H9 (cell line): ENCODE data around the gene VRK3. TPM values are rescaled to one million over a fixed set of nuclear protein-coding genes. Genes with fewer than 3 reads are reported as not detected.

Source experiments
- DNase-seq: peaks from one replicate; pipeline ENCODE4 v3.0.0-alpha.2; 2017
- H2AFZ ChIP-seq: one replicate; pipeline ENCODE4 v1.6.1; 2013; ENCODE audit warnings: mild to moderate bottlenecking, low read length, control low read depth, moderate library complexity
- H2AK5ac ChIP-seq: 2 replicates; pipeline ENCODE4 v1.6.1; 2013; ENCODE audit warnings: low read length, control low read depth, mixed read lengths; ENCODE audit not compliant: insufficient read length
- H2BK120ac ChIP-seq: one replicate; pipeline ENCODE4 v1.6.1; 2013; ENCODE audit warnings: low read depth, mild to moderate bottlenecking, low read length, control low read depth, inconsistent platforms; ENCODE audit not compliant: poor library complexity, severe bottlenecking
- H2BK12ac ChIP-seq: 2 replicates; pipeline ENCODE4 v1.6.1; 2013; ENCODE audit warnings: low read length, control low read depth, mixed read lengths, low read depth; ENCODE audit not compliant: insufficient read length
- H2BK15ac ChIP-seq: 2 replicates; pipeline ENCODE4 v1.6.1; 2013; ENCODE audit warnings: low read depth, low read length, control low read depth
- H2BK20ac ChIP-seq: one replicate; pipeline ENCODE4 v1.6.1; 2013; ENCODE audit warnings: low read depth, mild to moderate bottlenecking, low read length, control low read depth, inconsistent platforms; ENCODE audit not compliant: poor library complexity, severe bottlenecking
- H2BK5ac ChIP-seq: 2 replicates; pipeline ENCODE4 v1.6.1; 2013; ENCODE audit warnings: low read length, control low read depth, mixed read lengths; ENCODE audit not compliant: insufficient read length
- H3K14ac ChIP-seq: 2 replicates; pipeline ENCODE4 v1.6.1; 2013; ENCODE audit warnings: low read length, control low read depth; ENCODE audit not compliant: insufficient read depth
- H3K18ac ChIP-seq: 2 replicates; pipeline ENCODE4 v1.6.1; 2013; ENCODE audit warnings: low read depth, mild to moderate bottlenecking, mixed read lengths, low read length, control low read depth; ENCODE audit not compliant: insufficient read length
- H3K23ac ChIP-seq: 2 replicates; pipeline ENCODE4 v1.6.1; 2013; ENCODE audit warnings: low read length, control low read depth, mixed read lengths, low read depth; ENCODE audit not compliant: insufficient read length
- H3K23me2 ChIP-seq: 2 replicates; pipeline ENCODE4 v1.6.1; 2013; ENCODE audit warnings: low read depth, mild to moderate bottlenecking, mixed read lengths, low read length, control low read depth; ENCODE audit not compliant: insufficient read length, poor library complexity, severe bottlenecking
- H3K27ac ChIP-seq: 2 replicates; pipeline ENCODE4 v1.5.1; 2013; ENCODE audit warnings: low read length, control low read depth, mixed read lengths, low read depth; ENCODE audit not compliant: insufficient read length
- H3K27me3 ChIP-seq: 2 replicates; pipeline ENCODE4 v1.6.1; 2013; ENCODE audit warnings: low read length, control low read depth, inconsistent platforms; ENCODE audit not compliant: insufficient read depth
- H3K4ac ChIP-seq: 2 replicates; pipeline ENCODE4 v1.6.1; 2013; ENCODE audit warnings: low read depth, mild to moderate bottlenecking, control low read depth, inconsistent platforms, low read length, moderate library complexity
- H3K4me1 ChIP-seq: 2 replicates; pipeline ENCODE4 v1.6.1; 2013; ENCODE audit warnings: low read length, control low read depth, inconsistent platforms; ENCODE audit not compliant: insufficient read depth
- H3K4me2 ChIP-seq: 2 replicates; pipeline ENCODE4 v1.6.1; 2013; ENCODE audit warnings: low read length, control low read depth, mixed read lengths; ENCODE audit not compliant: insufficient read length, insufficient read depth
- H3K56ac ChIP-seq: 2 replicates; pipeline ENCODE4 v1.6.1; 2013; ENCODE audit warnings: low read depth, mild to moderate bottlenecking, mixed read lengths, low read length, control low read depth; ENCODE audit not compliant: insufficient read length
- H3K79me1 ChIP-seq: 2 replicates; pipeline ENCODE4 v1.6.1; 2013; ENCODE audit warnings: low read depth, mild to moderate bottlenecking, moderate library complexity, low read length, control low read depth, inconsistent platforms; ENCODE audit not compliant: insufficient read depth, poor library complexity, severe bottlenecking
- H3K79me2 ChIP-seq: 2 replicates; pipeline ENCODE4 v1.6.1; 2013; ENCODE audit warnings: low read length, control low read depth, inconsistent platforms; ENCODE audit not compliant: insufficient read depth
- H3K9ac ChIP-seq: 2 replicates; pipeline ENCODE4 v1.6.1; 2013; ENCODE audit warnings: low read length, control low read depth, mixed read lengths; ENCODE audit not compliant: insufficient read length; ENCODE audit errors: extremely low read depth
- H3K9me3 ChIP-seq: one replicate; pipeline ENCODE4 v1.6.1; 2013; ENCODE audit warnings: low read depth, low read length, inconsistent platforms; ENCODE audit not compliant: control insufficient read depth
- H3T11ph ChIP-seq: one replicate; pipeline ENCODE4 v1.6.1; 2013; ENCODE audit warnings: mild to moderate bottlenecking, low read length, control low read depth, inconsistent platforms
- H4K20me1 ChIP-seq: one replicate; pipeline ENCODE4 v1.6.1; 2013; ENCODE audit not compliant: control insufficient read depth, insufficient read length, insufficient read depth
- H4K5ac ChIP-seq: 2 replicates; pipeline ENCODE4 v1.6.1; 2013; ENCODE audit warnings: low read depth, mild to moderate bottlenecking, mixed read lengths, low read length, control low read depth; ENCODE audit not compliant: insufficient read length
- H4K8ac ChIP-seq: replicated peaks from 2 replicates; pipeline ENCODE4 v1.6.1; 2013; ENCODE audit warnings: low read length, control low read depth, mixed read lengths, low read depth; ENCODE audit not compliant: insufficient read length
- H4K91ac ChIP-seq: 2 replicates; pipeline ENCODE4 v1.6.1; 2013; ENCODE audit warnings: low read depth, mild to moderate bottlenecking, moderate library complexity, mixed read lengths, low read length, control low read depth; ENCODE audit not compliant: insufficient read length
- H3K27ac Mint-ChIP-seq, 3 experiments: 2 replicates in 2 of 3; 3 replicates in 1 of 3; pipeline ENCODE4 v1.8.0; 2020 to 2021; ENCODE audit warnings: mixed read lengths in 3 of 3, mild to moderate bottlenecking in 1 of 3, moderate library complexity in 1 of 3
- H3K27me3 Mint-ChIP-seq: 2 replicates; pipeline ENCODE4 v1.8.0; 2021; ENCODE audit warnings: low read depth, mild to moderate bottlenecking, moderate library complexity, mixed read lengths
- H3K36me3 Mint-ChIP-seq, 3 experiments: 2 replicates in 2 of 3; 3 replicates in 1 of 3; pipeline ENCODE4 v1.8.0; 2020 to 2021; ENCODE audit warnings: low read depth in 3 of 3, mixed read lengths in 3 of 3; ENCODE audit not compliant: insufficient read depth in 1 of 3
- H3K4me1 Mint-ChIP-seq, 2 experiments: 2 replicates each; pipeline ENCODE4 v1.8.0; 2020; ENCODE audit warnings: mixed read lengths in 2 of 2
- H3K4me3 Mint-ChIP-seq, 2 experiments: 2 replicates in 1 of 2; 3 replicates in 1 of 2; pipeline ENCODE4 v1.8.0; 2020 to 2021; ENCODE audit warnings: mild to moderate bottlenecking in 2 of 2, mixed read lengths in 2 of 2, moderate library complexity in 1 of 2
- H3K9me3 Mint-ChIP-seq, 2 experiments: 2 replicates in 1 of 2; 3 replicates in 1 of 2; pipeline ENCODE4 v1.8.0; 2020; ENCODE audit warnings: mild to moderate bottlenecking in 2 of 2, mixed read lengths in 2 of 2, moderate library complexity in 1 of 2
- WGBS: extraction: QIAGEN DNeasy Blood & Tissue Kit; methylation state at CpG from one replicate; pipeline ENCODE4 v1.1.7; 2013; ENCODE audit warnings: missing lambda C conversion rate, low lambda C conversion rate, mixed read lengths; ENCODE audit not compliant: insufficient read length; ENCODE audit errors: extremely low coverage; 5-methylcytosine and 5-hydroxymethylcytosine counted together
- total RNA-seq: library from RNA; stranded (reverse); gene quantifications from 2 replicates; pipeline ENCODE4 v1.2.1, GENCODE V29; 2021
- TF ChIP-seq, protein P1 (sequence below): fragments of 200-600 bp; sonication (generic); conservative IDR thresholded peaks from 3 replicates; pipeline ENCODE4 v1.8.0; 2021; ENCODE audit warnings: antibody characterized with exemption, mild to moderate bottlenecking

Gene VRK3
- total RNA-seq, 1 experiment from 2014 or later: 33.5 TPM

DNA sequence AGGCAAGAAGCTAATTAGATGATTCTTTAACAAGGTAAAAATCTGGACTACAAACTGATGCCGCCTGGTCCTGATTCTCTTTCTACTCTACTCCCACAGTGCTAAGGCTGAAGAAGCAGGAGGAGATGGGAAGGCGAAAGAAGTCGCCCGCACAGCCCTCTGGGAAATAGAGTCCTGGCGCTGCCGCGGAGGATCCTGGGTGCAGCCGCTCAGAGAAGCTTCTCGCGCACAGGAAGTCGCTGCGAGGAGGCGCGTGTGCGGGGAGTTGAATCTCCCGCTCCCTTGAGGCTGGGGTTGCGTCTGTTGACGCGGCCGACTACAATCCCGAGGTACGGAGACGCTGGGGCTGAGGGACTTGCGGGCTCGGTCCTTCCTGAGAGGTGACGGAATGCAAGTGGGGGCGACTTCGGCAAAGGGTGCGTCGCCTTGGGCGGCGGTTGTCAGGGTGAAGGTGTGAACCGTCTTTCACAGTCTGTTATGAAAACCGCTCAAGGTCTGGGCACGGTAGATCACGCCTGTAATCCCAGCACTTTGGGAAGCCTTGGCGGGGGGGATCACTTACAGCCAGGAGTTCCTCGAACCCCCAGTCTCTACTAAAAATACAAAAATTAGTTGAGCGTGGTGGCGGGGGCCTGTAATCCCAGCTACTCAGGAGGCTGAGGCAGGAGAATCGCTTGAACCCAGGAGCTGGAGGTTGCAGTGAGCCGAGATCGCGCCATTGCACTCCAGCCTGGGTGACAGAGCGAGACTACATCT is 800 bp upstream of the VRK3 start, which contains the start of gene ZNF473:
Gene ZNF473, plus strand, starts transcription at position 212 of the 756 bp plus-strand sequence. CDS start 5,078 bp downstream, outside the sequence.
- peaks cover 5% of the 10 kb centered on the region for H3K27me3 Mint-ChIP-seq
- Histone ChIP-seq H3K4me2 (peak within 1 kb of the TSS; percentile 97), H3K14ac (peak within 1 kb of the TSS; percentile 86; the same call in 1 of the 2 replicates), H2BK120ac (no peak within 1 kb of the TSS), H2BK20ac (no peak within 1 kb of the TSS), H2BK5ac (no peak within 1 kb of the TSS), H4K8ac (no peak within 1 kb of the TSS), H4K91ac (no peak within 1 kb of the TSS), H3K79me1 (peaks cover 7% of the 10 kb centered on the region), H2BK15ac (no peak within 1 kb of the TSS), H3K79me2 (peaks cover 2% of the 10 kb centered on the region; the same call in 1 of the 2 replicates), H2BK12ac (no peak within 1 kb of the TSS), H3K27me3 (no peaks in the 10 kb centered on the region), H3K18ac (peak within 1 kb of the TSS; percentile 74), H3K23me2 (peaks cover 7% of the 10 kb centered on the region), H3K27ac (no peak within 1 kb of the TSS), H2AK5ac (no peak within 1 kb of the TSS), H3T11ph (no peak within 1 kb of the TSS), H4K20me1 (no peaks in the 10 kb centered on the region), H3K9me3 (no peaks in the 10 kb centered on the region), H3K23ac (no peak within 1 kb of the TSS), H3K4me1 (peaks cover 3% of the 10 kb centered on the region; the same call in 1 of the 2 replicates), H3K56ac (no peak within 1 kb of the TSS), H3K4ac (no peak within 1 kb of the TSS), H4K5ac (no peak within 1 kb of the TSS), H2AFZ (peak within 1 kb of the TSS; percentile 93), H3K9ac (peak within 1 kb of the TSS; percentile 81)
- peak within 1 kb of the TSS; percentile 95 to 100 (median 95) for H3K27ac Mint-ChIP-seq
- peaks cover 12 to 16% of the 10 kb centered on the region in 2 experiments for H3K4me1 Mint-ChIP-seq
- no CpG with 5 or more reads among the region's 45 CpGs for WGBS
- H3K4me3 Mint-ChIP-seq: peak within 1 kb of the TSS; percentile 97 to 99
- peaks cover 4 to 25% (median 15%) of the 10 kb centered on the region in 3 experiments for H3K36me3 Mint-ChIP-seq
- TF ChIP-seq, protein P1, sequence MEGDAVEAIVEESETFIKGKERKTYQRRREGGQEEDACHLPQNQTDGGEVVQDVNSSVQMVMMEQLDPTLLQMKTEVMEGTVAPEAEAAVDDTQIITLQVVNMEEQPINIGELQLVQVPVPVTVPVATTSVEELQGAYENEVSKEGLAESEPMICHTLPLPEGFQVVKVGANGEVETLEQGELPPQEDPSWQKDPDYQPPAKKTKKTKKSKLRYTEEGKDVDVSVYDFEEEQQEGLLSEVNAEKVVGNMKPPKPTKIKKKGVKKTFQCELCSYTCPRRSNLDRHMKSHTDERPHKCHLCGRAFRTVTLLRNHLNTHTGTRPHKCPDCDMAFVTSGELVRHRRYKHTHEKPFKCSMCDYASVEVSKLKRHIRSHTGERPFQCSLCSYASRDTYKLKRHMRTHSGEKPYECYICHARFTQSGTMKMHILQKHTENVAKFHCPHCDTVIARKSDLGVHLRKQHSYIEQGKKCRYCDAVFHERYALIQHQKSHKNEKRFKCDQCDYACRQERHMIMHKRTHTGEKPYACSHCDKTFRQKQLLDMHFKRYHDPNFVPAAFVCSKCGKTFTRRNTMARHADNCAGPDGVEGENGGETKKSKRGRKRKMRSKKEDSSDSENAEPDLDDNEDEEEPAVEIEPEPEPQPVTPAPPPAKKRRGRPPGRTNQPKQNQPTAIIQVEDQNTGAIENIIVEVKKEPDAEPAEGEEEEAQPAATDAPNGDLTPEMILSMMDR: no peak
- DNase-seq: peak; percentile 96
- peaks cover 2 to 11% of the 10 kb centered on the region in 2 experiments; a peak in 4 of 5 replicates for H3K9me3 Mint-ChIP-seq
